GM12874 (cell line): ENCODE measurements around the gene PRR9.

Experiments
- TF ChIP-seq, protein P1 (sequence below): IDR thresholded peaks from 2 replicates; pipeline ENCODE4 v1.5.1; 2011; ENCODE audit warnings: low read depth, mild to moderate bottlenecking, control low read depth, low read length, moderate library complexity; ENCODE audit not compliant: insufficient read depth

The PRR9 gene

DNA sequence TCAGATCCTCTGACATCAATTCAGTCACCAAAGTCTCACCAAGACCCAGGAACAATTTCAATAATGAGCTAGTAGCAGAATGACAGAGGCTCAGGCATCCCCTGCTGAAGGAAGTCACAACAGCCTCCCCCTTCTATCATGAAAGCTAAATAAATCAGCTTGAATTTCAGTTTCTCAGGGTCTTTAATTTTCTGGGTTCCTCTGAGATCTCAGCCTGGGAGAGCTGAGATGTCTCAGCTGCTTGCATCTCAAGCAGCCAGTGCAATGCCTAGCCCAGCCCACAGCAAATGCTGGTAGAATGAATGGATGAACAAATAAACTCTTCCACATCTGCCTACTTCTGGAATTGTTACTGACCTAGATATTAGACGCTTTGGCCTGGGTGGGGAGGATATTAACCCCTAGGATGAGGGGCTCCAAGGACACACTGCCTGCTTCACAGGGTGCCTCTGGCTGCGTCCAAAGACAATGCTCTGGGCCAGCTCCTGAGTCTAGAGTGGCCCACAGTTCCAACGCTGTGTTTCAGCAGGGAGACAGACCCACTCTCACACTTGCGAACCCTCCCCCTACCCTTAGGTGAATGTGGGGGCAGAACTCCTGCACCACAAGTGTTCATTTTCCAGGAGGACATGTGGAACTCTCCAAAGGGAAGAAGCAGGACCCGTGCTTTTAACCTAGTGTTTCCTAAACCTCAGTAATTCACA, 30.9 kb downstream of the PRR9 start:
- TF ChIP-seq, protein P1, sequence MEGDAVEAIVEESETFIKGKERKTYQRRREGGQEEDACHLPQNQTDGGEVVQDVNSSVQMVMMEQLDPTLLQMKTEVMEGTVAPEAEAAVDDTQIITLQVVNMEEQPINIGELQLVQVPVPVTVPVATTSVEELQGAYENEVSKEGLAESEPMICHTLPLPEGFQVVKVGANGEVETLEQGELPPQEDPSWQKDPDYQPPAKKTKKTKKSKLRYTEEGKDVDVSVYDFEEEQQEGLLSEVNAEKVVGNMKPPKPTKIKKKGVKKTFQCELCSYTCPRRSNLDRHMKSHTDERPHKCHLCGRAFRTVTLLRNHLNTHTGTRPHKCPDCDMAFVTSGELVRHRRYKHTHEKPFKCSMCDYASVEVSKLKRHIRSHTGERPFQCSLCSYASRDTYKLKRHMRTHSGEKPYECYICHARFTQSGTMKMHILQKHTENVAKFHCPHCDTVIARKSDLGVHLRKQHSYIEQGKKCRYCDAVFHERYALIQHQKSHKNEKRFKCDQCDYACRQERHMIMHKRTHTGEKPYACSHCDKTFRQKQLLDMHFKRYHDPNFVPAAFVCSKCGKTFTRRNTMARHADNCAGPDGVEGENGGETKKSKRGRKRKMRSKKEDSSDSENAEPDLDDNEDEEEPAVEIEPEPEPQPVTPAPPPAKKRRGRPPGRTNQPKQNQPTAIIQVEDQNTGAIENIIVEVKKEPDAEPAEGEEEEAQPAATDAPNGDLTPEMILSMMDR = no peak

DNA sequence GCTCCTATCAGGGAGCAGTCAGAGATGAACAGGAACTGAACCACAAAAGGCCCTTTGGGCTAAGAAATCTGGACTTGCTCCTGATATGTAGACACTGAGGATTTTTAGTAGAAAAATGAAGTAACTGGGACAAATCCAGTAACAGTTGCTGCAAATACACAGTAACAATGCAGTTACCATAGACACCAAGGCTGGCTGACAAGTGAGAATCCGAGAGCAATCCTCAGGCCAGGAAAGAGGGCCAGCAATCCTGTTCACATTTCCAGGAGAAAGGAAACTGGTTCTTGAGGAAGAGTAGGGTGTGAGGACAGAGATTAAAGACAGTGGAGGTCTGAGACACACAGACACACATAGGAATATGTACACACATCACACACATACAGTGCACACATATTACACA, 32.8 kb downstream of the PRR9 start:
- TF ChIP-seq, protein P1 = no peak

DNA sequence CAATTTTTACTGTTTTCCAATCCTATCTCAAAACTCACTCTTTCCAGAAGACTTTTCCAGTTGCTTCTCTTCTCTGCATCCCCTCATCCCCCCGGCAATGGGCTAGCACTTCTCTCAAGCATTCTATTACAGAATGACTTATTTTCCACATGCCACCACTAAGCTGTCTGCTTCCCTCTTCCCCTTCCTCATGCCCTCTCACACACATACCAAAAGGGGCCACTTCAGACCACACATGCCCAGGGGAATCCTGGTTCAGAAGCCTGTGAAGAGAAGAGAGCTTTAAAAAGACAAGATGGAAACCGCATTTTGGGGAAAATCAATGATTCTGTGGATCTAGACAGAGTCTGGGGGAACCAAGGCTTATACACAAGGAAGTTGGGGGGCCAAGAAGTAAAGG, 33.7 kb downstream of the PRR9 start:
- TF ChIP-seq, protein P1 = no peak

DNA sequence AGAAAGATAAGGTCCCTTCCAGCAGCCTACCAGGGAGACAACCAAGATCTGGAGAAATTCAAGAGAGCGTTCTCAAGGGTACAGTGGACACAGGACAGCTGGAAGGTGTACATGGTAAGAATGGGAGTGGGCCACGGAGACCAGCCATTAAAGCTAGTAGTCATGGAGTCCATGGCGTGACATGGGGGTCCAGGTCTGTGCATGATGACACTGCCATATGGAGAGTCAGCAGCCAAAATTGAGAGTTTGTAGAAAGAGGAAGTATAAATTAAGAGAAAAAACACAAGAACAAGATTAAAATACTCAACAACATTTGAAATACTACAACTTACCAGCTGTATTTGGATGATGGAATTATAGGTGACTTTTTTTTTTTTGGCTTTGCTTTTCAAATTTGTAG, 34.2 kb downstream of the PRR9 start:
- TF ChIP-seq, protein P1 = no peak

DNA sequence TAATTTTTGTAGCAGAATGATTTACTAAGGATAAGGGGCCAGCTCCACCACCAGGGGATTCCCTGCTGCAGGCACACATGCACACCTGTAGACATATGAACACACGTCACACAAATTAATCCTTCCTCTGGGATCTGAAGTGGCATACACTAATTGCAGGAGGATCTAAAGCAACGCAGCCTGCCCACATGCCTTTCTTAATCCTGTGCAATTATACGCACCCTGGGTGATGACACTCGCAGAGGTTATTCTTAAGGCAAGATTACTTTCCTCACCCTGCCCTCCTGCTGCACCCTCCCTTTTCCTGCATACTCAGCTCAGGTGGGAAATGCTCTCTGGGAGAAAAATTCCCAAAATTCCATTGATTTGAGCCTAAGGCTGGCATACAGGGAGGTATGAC, 34.6 kb downstream of the PRR9 start:
- TF ChIP-seq, protein P1 = no peak

DNA sequence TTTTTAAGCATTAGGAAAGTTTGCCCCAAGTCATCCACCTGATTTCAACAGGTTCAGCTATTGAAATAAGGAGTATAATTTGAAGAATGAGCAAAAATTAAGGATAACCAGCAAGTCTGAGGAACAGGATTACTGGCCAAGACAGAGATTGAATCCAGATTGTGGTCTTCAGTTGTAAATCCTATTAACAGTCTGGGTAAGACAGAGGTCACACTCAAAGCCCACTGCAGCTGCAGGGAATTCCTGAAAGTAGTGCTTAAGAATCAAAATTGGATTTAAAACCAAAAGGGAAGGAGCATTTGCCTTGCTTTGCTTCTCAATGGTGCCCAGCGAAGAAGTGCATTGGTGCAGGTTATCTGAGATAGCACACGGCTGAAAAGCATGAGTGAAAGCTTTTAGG, 35.7 kb downstream of the PRR9 start:
- TF ChIP-seq, protein P1 = no peak

DNA sequence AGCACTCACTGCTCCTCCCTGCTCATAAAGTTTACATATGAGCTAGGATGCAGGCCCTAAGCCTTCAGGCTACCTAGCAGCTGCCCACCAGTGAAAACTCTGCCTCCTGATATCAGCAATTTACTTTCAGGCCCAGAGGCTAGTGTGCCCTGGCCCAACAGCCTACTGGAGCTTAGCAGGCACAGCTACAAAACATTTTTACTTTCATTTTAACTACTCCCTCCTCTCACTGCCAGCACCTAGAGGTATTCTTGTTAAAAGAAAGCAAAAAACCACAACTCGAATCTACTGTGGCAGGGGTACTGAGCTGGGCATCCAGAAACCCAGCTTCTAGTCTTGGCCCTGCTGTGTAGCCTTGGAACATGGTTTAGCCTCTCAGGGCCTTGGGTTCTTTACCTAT, 36.3 kb downstream of the PRR9 start:
- TF ChIP-seq, protein P1 = no peak

DNA sequence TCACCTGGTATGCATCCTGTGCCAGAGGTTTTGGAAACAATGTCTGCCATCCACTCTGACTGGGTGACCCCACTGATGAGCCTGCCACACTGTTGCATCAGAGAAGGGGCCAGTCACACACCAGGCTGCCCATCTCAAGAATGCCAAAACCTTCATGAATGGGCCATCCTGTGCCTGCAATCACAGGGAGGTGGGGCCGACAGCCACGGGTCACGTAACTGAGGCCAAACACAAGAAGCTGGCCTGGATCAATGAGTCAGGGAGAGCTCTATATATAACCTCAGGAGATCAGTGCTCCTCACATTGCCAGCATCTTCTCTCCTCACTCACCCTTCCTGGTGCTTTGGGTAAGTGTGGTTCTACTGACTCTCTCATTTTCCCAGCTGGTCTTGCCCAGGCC, 42.0 kb downstream of the PRR9 start, which contains the start of gene LORICRIN:
Gene LORICRIN (plus strand): TSS at position 301 of the 400 bp plus-strand sequence. CDS start 1,263 bp downstream, outside the sequence.
- TF ChIP-seq, protein P1 = no peak
